ENCODE measurements around the gene PAK2.

- no peak for TF ChIP-seq FOXM1 (IDR thresholded peaks at IDR 0.05; ENCODE audit: low read depth)
- TF ChIP-seq FOXM1 (CRISPR knock-in tag; IDR thresholded peaks at IDR 0.05; ENCODE audit: low read depth), result no peak
- TF ChIP-seq CHD2 (IDR thresholded peaks at IDR 0.05; ENCODE audit: low read depth, low read length), result no peak
- no peak for TF ChIP-seq POLR2AphosphoS5 (IDR thresholded peaks at IDR 0.05; ENCODE audit: control insufficient read depth, insufficient read depth, low read depth, low read length)
- no peak for TF ChIP-seq SOX6 (IDR thresholded peaks at IDR 0.05)
- no peak for TF ChIP-seq DPF2 (IDR thresholded peaks at IDR 0.05)
- TF ChIP-seq ZFX (CRISPR knock-in tag; IDR thresholded peaks at IDR 0.05), result no peak
These were observed 39.9 kb upstream of the PAK2 start for GRCh38 chr3:196699749-196700148.
